Nephron progenitor cell (in vitro differentiated cells): Measurements from ENCODE around the gene TMEM208.

Experiments used
- DNase-seq: peaks from one replicate; pipeline ENCODE4 v3.0.0; 2021
- H3K27ac Mint-ChIP-seq: 2 replicates; pipeline ENCODE4 v1.8.0; 2021; ENCODE audit warnings: mild to moderate bottlenecking, moderate library complexity, mixed read lengths
- H3K27me3 Mint-ChIP-seq: 2 replicates; pipeline ENCODE4 v1.8.0; 2021; ENCODE audit warnings: mild to moderate bottlenecking, low read depth, mixed read lengths; ENCODE audit not compliant: poor library complexity
- H3K36me3 Mint-ChIP-seq: 2 replicates; pipeline ENCODE4 v1.8.0; 2021; ENCODE audit warnings: low read depth, mixed read lengths
- H3K4me1 Mint-ChIP-seq: 2 replicates; pipeline ENCODE4 v1.8.0; 2021; ENCODE audit warnings: mixed read lengths
- H3K4me3 Mint-ChIP-seq: 2 replicates; pipeline ENCODE4 v1.8.0; 2021; ENCODE audit warnings: mild to moderate bottlenecking, moderate library complexity, mixed read lengths
- H3K9me3 Mint-ChIP-seq: 2 replicates; pipeline ENCODE4 v1.8.0; 2021; ENCODE audit warnings: mild to moderate bottlenecking, moderate library complexity, mixed read lengths
- TF ChIP-seq, protein P1 (sequence below): fragments of 200-600 bp; sonication (generic); IDR thresholded peaks from 2 replicates; pipeline ENCODE4 v1.5.0; 2021; ENCODE audit warnings: antibody characterized with exemption

TMEM208 gene

DNA sequence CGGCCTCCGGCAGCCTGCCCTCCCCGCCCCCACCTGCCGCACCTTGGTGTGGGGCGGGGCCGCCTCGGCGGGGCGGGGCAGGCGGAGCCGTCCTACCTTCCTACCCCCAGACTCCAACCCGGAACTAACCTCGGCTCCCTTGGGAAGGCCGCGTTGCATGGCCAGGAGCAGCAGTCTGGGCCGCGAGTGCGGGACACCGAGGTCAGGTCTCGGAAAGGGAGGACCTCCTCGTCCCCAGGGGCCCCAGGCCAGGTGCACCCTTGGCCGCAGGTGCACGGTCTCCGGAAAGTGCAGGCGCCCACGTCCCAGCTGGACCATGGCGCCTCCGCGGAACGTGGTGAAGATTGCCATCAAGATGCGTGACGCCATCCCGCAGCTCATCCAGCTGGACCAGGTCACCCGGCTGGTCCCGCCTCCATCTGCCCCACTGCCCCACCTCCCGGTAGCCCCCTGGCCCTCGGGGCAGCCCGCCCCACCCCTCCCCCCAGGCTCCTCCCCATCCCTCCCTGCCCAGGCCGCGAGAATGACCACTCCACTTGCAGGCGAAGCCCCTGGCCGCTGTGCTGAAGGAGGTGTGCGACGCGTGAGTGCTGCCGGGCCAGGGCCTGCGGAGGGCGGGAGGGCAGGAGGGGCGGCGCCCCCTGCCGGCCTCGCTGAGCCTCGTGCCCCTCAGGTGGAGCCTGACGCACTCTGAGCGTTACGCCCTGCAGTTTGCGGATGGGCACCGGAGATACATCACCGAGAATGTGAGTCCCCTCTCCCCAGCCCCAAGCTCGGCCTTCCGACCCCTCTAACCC, 27.7 kb upstream of the TMEM208 start, which contains the start of gene ELMO3:
Gene ELMO3 (plus strand): TSS at position 121 of the 797 bp plus-strand sequence. CDS start 196 bp downstream, at position 317.
- no peak within 1 kb of the TSS for H3K27ac Mint-ChIP-seq
- H3K4me3 Mint-ChIP-seq, result no peak within 1 kb of the TSS
- peak; percentile 52 for DNase-seq
- H3K27me3 Mint-ChIP-seq, result peaks cover 16% of the 10 kb centered on the region
- no peaks in the 10 kb centered on the region for H3K9me3 Mint-ChIP-seq
- peaks cover 8% of the 10 kb centered on the region for H3K4me1 Mint-ChIP-seq
- peaks cover 31% of the 10 kb centered on the region for H3K36me3 Mint-ChIP-seq
- TF ChIP-seq, protein P1, sequence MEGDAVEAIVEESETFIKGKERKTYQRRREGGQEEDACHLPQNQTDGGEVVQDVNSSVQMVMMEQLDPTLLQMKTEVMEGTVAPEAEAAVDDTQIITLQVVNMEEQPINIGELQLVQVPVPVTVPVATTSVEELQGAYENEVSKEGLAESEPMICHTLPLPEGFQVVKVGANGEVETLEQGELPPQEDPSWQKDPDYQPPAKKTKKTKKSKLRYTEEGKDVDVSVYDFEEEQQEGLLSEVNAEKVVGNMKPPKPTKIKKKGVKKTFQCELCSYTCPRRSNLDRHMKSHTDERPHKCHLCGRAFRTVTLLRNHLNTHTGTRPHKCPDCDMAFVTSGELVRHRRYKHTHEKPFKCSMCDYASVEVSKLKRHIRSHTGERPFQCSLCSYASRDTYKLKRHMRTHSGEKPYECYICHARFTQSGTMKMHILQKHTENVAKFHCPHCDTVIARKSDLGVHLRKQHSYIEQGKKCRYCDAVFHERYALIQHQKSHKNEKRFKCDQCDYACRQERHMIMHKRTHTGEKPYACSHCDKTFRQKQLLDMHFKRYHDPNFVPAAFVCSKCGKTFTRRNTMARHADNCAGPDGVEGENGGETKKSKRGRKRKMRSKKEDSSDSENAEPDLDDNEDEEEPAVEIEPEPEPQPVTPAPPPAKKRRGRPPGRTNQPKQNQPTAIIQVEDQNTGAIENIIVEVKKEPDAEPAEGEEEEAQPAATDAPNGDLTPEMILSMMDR, result peak; percentile 45

GRCh38 chr16:67199808-67200198, 27.1 kb upstream of the TMEM208 start:
- Mint-ChIP-seq H3K27me3 (peaks cover 16% of the 10 kb centered on the region), H3K27ac (no peak overlapping the region), H3K36me3 (peaks cover 28% of the 10 kb centered on the region), H3K4me3 (no peak overlapping the region), H3K9me3 (no peaks in the 10 kb centered on the region), H3K4me1 (peaks cover 8% of the 10 kb centered on the region)
- TF ChIP-seq, protein P1, result no peak
- no peak for DNase-seq

- H3K36me3 Mint-ChIP-seq, result peaks cover 22% of the 10 kb centered on the region
- no peak for DNase-seq
- TF ChIP-seq, protein P1, result no peak
- no peak overlapping the region for H3K27ac Mint-ChIP-seq
- H3K4me1 Mint-ChIP-seq, result peaks cover 8% of the 10 kb centered on the region
- H3K4me3 Mint-ChIP-seq, result no peak overlapping the region
- peaks cover 17% of the 10 kb centered on the region for H3K27me3 Mint-ChIP-seq
- H3K9me3 Mint-ChIP-seq, result no peaks in the 10 kb centered on the region
Measured at GRCh38 chr16:67200491-67200890, 26.4 kb upstream of the TMEM208 start.

DNA sequence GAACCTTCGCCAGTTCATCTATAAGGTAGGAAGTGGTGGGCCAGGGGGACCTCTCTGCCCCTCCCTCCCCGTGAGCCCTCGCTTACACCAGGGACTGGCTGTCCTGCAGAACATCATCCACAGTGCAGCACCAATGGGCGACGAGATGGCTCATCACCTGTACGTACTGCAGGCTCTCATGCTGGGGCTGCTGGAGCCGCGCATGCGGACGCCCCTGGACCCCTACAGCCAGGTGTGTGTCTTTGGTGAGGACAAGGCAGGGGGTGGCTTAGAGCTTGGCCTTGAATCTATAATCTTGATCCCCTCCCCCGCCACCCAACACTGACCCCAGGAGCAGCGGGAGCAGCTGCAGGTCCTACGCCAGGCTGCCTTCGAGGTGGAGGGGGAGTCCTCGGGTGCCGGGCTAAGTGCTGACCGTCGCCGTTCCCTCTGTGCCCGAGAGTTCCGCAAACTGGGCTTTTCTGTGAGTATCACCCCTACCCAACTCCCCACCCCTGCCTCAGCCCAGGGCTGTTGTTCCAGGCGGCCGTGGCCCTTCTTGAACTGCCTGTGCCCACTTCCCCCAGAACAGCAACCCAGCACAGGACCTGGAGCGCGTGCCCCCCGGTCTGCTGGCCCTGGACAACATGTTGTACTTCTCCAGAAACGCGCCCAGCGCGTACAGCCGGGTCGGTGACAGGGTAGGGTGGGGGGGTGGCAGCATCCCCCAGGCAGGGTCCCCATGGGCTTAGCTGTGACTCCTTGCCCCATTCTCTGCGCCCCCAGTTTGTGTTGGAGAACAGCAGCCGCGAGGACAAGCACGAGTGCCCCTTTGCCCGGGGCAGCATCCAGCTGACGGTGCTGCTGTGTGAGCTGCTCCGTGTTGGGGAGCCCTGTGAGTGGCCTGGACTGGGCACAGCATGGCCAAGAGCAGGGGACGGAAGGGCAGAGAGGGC, 25.3 kb upstream of the TMEM208 start:
- Mint-ChIP-seq H3K27me3 (peaks cover 20% of the 10 kb centered on the region), H3K27ac (no peak overlapping the region), H3K9me3 (no peaks in the 10 kb centered on the region), H3K36me3 (peaks cover 10% of the 10 kb centered on the region), H3K4me1 (peaks cover 8% of the 10 kb centered on the region), H3K4me3 (no peak overlapping the region)
- no peak for DNase-seq
- TF ChIP-seq, protein P1, result no peak

DNA sequence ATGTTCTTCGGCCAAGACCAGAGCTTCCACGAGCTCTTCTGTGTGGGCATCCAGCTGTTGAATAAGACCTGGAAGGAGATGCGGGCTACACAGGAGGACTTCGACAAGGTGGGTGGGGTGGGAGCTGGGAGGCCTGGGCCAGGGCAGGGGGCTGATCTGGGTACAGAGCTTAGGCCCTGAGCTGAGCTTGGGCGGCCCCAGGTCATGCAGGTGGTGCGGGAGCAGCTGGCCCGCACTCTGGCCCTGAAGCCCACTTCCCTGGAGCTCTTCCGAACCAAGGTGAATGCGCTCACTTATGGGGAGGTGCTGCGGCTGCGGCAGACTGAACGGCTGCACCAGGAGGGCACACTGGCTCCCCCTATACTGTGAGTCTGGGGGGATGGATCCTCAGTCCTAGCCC, 24.5 kb upstream of the TMEM208 start:
- no peak for DNase-seq
- peaks cover 19% of the 10 kb centered on the region for H3K27me3 Mint-ChIP-seq
- H3K36me3 Mint-ChIP-seq, result peaks cover 6% of the 10 kb centered on the region
- TF ChIP-seq, protein P1, result no peak
- H3K4me1 Mint-ChIP-seq, result peaks cover 8% of the 10 kb centered on the region
- H3K4me3 Mint-ChIP-seq, result no peak overlapping the region
- H3K27ac Mint-ChIP-seq, result no peak overlapping the region
- no peaks in the 10 kb centered on the region for H3K9me3 Mint-ChIP-seq
